GM12892 (cell line): Measurements from ENCODE around the gene LYZL4.

Source experiments
- POLR2A ChIP-seq: IDR thresholded peaks from 2 replicates; pipeline ENCODE4 v1.6.1; 2011; ENCODE audit warnings: low read depth, low read length, control low read depth
- POLR2AphosphoS5 ChIP-seq: IDR thresholded peaks from 2 replicates; pipeline ENCODE4 v1.6.1; 2011; ENCODE audit warnings: low read depth, low read length, control low read depth

- no peak for TF ChIP-seq POLR2AphosphoS5
- TF ChIP-seq POLR2A, result no peak
These were observed 7.9 kb downstream of the LYZL4 start for GRCh38 chr3:42402394-42403096.
